Measurements from ENCODE around the gene TNS1.

DNA sequence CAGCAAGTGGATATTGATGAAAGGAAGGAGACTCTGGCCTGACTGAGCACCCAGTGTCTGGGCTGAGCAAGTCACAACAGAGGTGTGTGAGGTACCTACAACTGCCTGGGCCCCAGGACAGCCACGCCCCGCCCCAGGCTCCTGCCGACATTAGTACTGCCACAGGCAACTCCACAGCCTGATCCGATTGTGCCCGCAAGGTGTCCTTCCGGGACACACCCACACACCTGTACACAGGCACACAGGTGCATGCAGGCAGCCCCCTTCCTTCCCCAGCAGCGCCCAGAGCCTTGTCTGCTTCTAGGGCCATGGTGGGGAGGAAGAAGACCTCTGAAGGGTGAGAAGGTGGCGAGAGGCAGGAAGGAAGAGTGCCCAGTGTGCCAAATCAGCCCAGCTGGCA lies 83.6 kb downstream of the TNS1 start:
- TF ChIP-seq, protein P1, sequence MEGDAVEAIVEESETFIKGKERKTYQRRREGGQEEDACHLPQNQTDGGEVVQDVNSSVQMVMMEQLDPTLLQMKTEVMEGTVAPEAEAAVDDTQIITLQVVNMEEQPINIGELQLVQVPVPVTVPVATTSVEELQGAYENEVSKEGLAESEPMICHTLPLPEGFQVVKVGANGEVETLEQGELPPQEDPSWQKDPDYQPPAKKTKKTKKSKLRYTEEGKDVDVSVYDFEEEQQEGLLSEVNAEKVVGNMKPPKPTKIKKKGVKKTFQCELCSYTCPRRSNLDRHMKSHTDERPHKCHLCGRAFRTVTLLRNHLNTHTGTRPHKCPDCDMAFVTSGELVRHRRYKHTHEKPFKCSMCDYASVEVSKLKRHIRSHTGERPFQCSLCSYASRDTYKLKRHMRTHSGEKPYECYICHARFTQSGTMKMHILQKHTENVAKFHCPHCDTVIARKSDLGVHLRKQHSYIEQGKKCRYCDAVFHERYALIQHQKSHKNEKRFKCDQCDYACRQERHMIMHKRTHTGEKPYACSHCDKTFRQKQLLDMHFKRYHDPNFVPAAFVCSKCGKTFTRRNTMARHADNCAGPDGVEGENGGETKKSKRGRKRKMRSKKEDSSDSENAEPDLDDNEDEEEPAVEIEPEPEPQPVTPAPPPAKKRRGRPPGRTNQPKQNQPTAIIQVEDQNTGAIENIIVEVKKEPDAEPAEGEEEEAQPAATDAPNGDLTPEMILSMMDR (IDR thresholded peaks at IDR 0.05), result no peak
- TF ChIP-seq, protein P2, sequence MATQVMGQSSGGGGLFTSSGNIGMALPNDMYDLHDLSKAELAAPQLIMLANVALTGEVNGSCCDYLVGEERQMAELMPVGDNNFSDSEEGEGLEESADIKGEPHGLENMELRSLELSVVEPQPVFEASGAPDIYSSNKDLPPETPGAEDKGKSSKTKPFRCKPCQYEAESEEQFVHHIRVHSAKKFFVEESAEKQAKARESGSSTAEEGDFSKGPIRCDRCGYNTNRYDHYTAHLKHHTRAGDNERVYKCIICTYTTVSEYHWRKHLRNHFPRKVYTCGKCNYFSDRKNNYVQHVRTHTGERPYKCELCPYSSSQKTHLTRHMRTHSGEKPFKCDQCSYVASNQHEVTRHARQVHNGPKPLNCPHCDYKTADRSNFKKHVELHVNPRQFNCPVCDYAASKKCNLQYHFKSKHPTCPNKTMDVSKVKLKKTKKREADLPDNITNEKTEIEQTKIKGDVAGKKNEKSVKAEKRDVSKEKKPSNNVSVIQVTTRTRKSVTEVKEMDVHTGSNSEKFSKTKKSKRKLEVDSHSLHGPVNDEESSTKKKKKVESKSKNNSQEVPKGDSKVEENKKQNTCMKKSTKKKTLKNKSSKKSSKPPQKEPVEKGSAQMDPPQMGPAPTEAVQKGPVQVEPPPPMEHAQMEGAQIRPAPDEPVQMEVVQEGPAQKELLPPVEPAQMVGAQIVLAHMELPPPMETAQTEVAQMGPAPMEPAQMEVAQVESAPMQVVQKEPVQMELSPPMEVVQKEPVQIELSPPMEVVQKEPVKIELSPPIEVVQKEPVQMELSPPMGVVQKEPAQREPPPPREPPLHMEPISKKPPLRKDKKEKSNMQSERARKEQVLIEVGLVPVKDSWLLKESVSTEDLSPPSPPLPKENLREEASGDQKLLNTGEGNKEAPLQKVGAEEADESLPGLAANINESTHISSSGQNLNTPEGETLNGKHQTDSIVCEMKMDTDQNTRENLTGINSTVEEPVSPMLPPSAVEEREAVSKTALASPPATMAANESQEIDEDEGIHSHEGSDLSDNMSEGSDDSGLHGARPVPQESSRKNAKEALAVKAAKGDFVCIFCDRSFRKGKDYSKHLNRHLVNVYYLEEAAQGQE (IDR thresholded peaks at IDR 0.05; ENCODE audit: insufficient read depth in 1 of 2, low read depth in 2 of 2, low read length in 1 of 2), result no peak

All from Panc1 (cell line).